Tibial artery (tissue), 4 donors: ENCODE measurements around the gene FGF12.

ENCODE experiments used
- DNase-seq, 2 donors: peaks; one replicate each; pipeline ENCODE4 v3.0.0-alpha.2; 2019
- H3K27ac ChIP-seq, 2 donors: fragments of 200-600 bp; sonication (generic) in 1 of 2; 1 replicate in 1 of 2; 2 replicates in 1 of 2; pipeline ENCODE4 v1.5.1; 2018 to 2019; ENCODE audit warnings: mild to moderate bottlenecking in 1 of 2
- H3K27me3 ChIP-seq, 2 donors: fragments of 200-600 bp; sonication (generic) in 1 of 2; one replicate each; pipeline versions ENCODE4 v1.5.1 to v1.6.0; 2016 to 2019
- H3K36me3 ChIP-seq, 3 donors: fragments of 200-600 bp; sonication (generic) in 2 of 3; one replicate each; pipeline ENCODE4 v1.5.1; 2016 to 2019; ENCODE audit warnings: mild to moderate bottlenecking in 2 of 3
- H3K4me1 ChIP-seq, 4 donors: fragments of 200-600 bp; sonication (generic) in 2 of 4; 1 replicate in 3 of 4; 2 replicates in 1 of 4; pipeline ENCODE4 v1.5.1; 2016 to 2019
- H3K4me3 ChIP-seq, 2 donors: fragments of 200-600 bp; sonication (generic) in 1 of 2; 1 replicate in 1 of 2; 2 replicates in 1 of 2; pipeline ENCODE4 v1.5.1; 2018 to 2019; ENCODE audit warnings: mild to moderate bottlenecking in 2 of 2
- H3K9me3 ChIP-seq, 3 donors: fragments of 200-600 bp; sonication (generic) in 1 of 3; one replicate each; pipeline ENCODE4 v1.5.1; 2016 to 2019
- CTCF ChIP-seq, 2 experiments: fragments of 200-600 bp in 1 of 2; fragments of 450-650 bp in 1 of 2; IDR thresholded peaks; one replicate each; pipeline ENCODE4 v1.5.1; 2017 to 2019; ENCODE audit warnings: antibody characterized with exemption in 2 of 2, mild to moderate bottlenecking in 1 of 2, moderate library complexity in 1 of 2
- intact Hi-C: fragments of 100-400 bp; cut with DNase I; formaldehyde crosslinking; loops from one replicate; pipeline ENCODE4 v1.15.0; 2023; ENCODE audit warnings: low total_unique reads

Gene FGF12

GRCh38 chr3:192092388-192093005 is 634.8 kb downstream of the FGF12 start:
- Histone ChIP-seq H3K27me3 (no peaks in the 10 kb centered on the region), H3K4me3 (no peak overlapping the region), H3K36me3 (no peaks in the 10 kb centered on the region), H3K27ac (no peak overlapping the region), H3K9me3 (no peaks in the 10 kb centered on the region), H3K4me1 (no peaks in the 10 kb centered on the region)
- no peak for TF ChIP-seq CTCF (IDR thresholded peaks at IDR 0.05)
- intact Hi-C loops: no loop called here
- DNase-seq: no peak

DNA sequence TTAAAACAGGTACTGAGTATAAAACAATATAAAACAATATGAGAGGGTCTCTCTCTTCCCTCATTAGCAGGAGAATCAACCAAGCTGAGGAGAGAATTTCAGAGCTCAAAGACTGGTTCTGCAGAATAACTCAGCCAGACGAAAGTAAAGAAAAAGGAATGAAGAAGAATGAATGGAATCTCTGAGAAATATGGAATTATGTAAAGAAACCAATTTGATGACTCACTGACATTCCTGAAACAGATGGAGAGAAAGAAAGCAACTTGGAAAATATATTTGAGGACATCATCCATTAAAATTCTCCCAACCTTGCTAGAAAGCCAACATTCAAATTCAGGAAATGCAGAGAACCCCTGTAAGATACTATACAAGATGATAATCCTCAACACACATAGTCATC is 635.5 kb downstream of the FGF12 start:
- Histone ChIP-seq H3K27ac (no peak overlapping the region), H3K4me3 (no peak overlapping the region), H3K27me3 (no peaks in the 10 kb centered on the region), H3K9me3 (no peaks in the 10 kb centered on the region), H3K36me3 (no peaks in the 10 kb centered on the region), H3K4me1 (no peaks in the 10 kb centered on the region)
- intact Hi-C loops: no loop called here
- no peak for TF ChIP-seq CTCF (IDR thresholded peaks at IDR 0.05)
- DNase-seq: no peak

DNA sequence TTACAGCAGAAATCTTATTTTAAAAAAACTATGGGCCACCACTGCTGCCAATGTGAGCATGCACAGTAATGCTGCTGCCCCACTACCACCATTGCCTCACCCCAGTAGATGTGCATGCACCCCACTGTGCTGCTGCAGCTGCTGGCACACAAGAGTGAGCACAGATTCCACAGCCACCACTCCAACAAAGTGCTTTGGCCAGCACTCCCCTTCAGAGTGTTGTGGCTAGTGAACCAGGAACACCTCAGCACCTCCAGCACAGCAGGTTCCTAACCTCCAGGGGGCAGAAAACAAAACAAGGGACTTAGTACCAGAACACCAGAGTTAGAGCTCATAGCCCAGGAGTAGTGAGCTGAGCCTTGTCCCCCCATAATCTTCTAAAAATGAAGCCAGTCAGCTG is 636.8 kb downstream of the FGF12 start:
- H3K27me3 ChIP-seq: no peaks in the 10 kb centered on the region
- H3K9me3 ChIP-seq: no peaks in the 10 kb centered on the region
- H3K4me1 ChIP-seq: no peaks in the 10 kb centered on the region
- no peak overlapping the region for H3K27ac ChIP-seq
- intact Hi-C loops: no loop called here
- H3K36me3 ChIP-seq: no peaks in the 10 kb centered on the region
- no peak for TF ChIP-seq CTCF (IDR thresholded peaks at IDR 0.05)
- H3K4me3 ChIP-seq: no peak overlapping the region
- no peak for DNase-seq
